ENCODE results near the gene ACOT4. TPM values are rescaled to one million over a fixed set of nuclear protein-coding genes. Genes with fewer than 3 reads are reported as not detected.

The ACOT4 gene
- total and polyA plus RNA-seq, 8 donors: 1.3 to 3.5 (median 1.4) TPM; not detected in 3

GRCh38 chr14:73602994-73603393, 11.3 kb downstream of the ACOT4 start:
- Histone ChIP-seq H3K27ac (no peak overlapping the region), H3K36me3 (no peaks in the 10 kb centered on the region), H3K4me1 (no peaks in the 10 kb centered on the region), H3K4me3 (no peak overlapping the region), H3K9me3 (no peaks in the 10 kb centered on the region), H3K27me3 (no peaks in the 10 kb centered on the region)
- intact Hi-C loops (cut with DNase I; ENCODE audit: low total_unique reads): no loop called here
- DNase-seq: no peak
- TF ChIP-seq POLR2A (IDR thresholded peaks at IDR 0.05) (no peak), EP300 (IDR thresholded peaks at IDR 0.05) (no peak), POLR2AphosphoS5 (IDR thresholded peaks at IDR 0.05) (no peak)
- TF ChIP-seq, protein P1, sequence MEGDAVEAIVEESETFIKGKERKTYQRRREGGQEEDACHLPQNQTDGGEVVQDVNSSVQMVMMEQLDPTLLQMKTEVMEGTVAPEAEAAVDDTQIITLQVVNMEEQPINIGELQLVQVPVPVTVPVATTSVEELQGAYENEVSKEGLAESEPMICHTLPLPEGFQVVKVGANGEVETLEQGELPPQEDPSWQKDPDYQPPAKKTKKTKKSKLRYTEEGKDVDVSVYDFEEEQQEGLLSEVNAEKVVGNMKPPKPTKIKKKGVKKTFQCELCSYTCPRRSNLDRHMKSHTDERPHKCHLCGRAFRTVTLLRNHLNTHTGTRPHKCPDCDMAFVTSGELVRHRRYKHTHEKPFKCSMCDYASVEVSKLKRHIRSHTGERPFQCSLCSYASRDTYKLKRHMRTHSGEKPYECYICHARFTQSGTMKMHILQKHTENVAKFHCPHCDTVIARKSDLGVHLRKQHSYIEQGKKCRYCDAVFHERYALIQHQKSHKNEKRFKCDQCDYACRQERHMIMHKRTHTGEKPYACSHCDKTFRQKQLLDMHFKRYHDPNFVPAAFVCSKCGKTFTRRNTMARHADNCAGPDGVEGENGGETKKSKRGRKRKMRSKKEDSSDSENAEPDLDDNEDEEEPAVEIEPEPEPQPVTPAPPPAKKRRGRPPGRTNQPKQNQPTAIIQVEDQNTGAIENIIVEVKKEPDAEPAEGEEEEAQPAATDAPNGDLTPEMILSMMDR (IDR thresholded peaks at IDR 0.05): no peak
- WGBS, 5 donors: 72 to 86% (median 81%) methylated on average over 3 of the region's 3 CpGs

- no peak overlapping the region for H3K4me3 ChIP-seq
- DNase-seq: no peak
- H3K36me3 ChIP-seq: no peaks in the 10 kb centered on the region
- H3K27ac ChIP-seq: no peak overlapping the region
- no peaks in the 10 kb centered on the region for H3K9me3 ChIP-seq
- WGBS, 5 donors: 72 to 92% (median 87%) methylated on average over 3 of the region's 3 CpGs
- intact Hi-C loops (cut with DNase I; ENCODE audit: low total_unique reads): no loop called here
- H3K4me1 ChIP-seq: no peaks in the 10 kb centered on the region
- H3K27me3 ChIP-seq: no peaks in the 10 kb centered on the region
- TF ChIP-seq EP300 (IDR thresholded peaks at IDR 0.05) (no peak), POLR2A (IDR thresholded peaks at IDR 0.05) (no peak), POLR2AphosphoS5 (IDR thresholded peaks at IDR 0.05) (no peak)
- TF ChIP-seq, protein P1 (IDR thresholded peaks at IDR 0.05): no peak
Measured at GRCh38 chr14:73606271-73606670, 14.6 kb downstream of the ACOT4 start.

GRCh38 chr14:73607241-73607640, 15.6 kb downstream of the ACOT4 start:
- TF ChIP-seq POLR2A (IDR thresholded peaks at IDR 0.05) (no peak), EP300 (IDR thresholded peaks at IDR 0.05) (no peak), POLR2AphosphoS5 (IDR thresholded peaks at IDR 0.05) (no peak)
- TF ChIP-seq, protein P1 (IDR thresholded peaks at IDR 0.05): no peak
- DNase-seq: no peak
- no peak overlapping the region for H3K27ac ChIP-seq
- peaks cover 1 to 7% (median 4%) of the 10 kb centered on the region in 4 donors for H3K4me1 ChIP-seq
- no peaks in the 10 kb centered on the region for H3K27me3 ChIP-seq
- intact Hi-C loops (cut with DNase I; ENCODE audit: low total_unique reads): no loop called here
- H3K4me3 ChIP-seq: no peak overlapping the region
- WGBS, 5 donors: 79 to 100% (median 86%) methylated on average over 1 of the region's 1 CpG
- no peaks in the 10 kb centered on the region for H3K36me3 ChIP-seq
- H3K9me3 ChIP-seq: no peaks in the 10 kb centered on the region

GRCh38 chr14:73610687-73611086, 19.0 kb downstream of the ACOT4 start:
- Histone ChIP-seq H3K4me3 (no peak overlapping the region), H3K27ac (no peak overlapping the region), H3K27me3 (no peaks in the 10 kb centered on the region), H3K36me3 (no peaks in the 10 kb centered on the region), H3K4me1 (peaks cover 7 to 17% (median 10%) of the 10 kb centered on the region in 4 donors), H3K9me3 (no peaks in the 10 kb centered on the region)
- TF ChIP-seq POLR2A (IDR thresholded peaks at IDR 0.05) (no peak), POLR2AphosphoS5 (IDR thresholded peaks at IDR 0.05) (no peak), EP300 (IDR thresholded peaks at IDR 0.05) (no peak)
- TF ChIP-seq, protein P1 (IDR thresholded peaks at IDR 0.05): no peak
- intact Hi-C loops (cut with DNase I; ENCODE audit: low total_unique reads): no loop called here
- DNase-seq: peak in 1 of 2 donors; percentile 18
- WGBS, 5 donors: 18 to 34% (median 32%) methylated on average over 2 of the region's 2 CpGs

Data from stomach (tissue), 9 donors.